Endodermal cell (in vitro differentiated cells): ENCODE results near the gene CDH2. TPM values are rescaled to one million over a fixed set of nuclear protein-coding genes. Genes with fewer than 3 reads are reported as not detected.

Source experiments
- DNase-seq: peaks from one replicate; pipeline ENCODE4 v3.0.0-alpha.2; 2017
- H3K27ac ChIP-seq: 2 replicates; pipeline ENCODE4 v1.5.1; 2013; ENCODE audit warnings: mild to moderate bottlenecking, low read depth, low read length, moderate library complexity
- H3K27me3 ChIP-seq: 2 replicates; pipeline ENCODE4 v1.6.1; 2013; ENCODE audit warnings: mild to moderate bottlenecking, low read length, moderate library complexity; ENCODE audit not compliant: insufficient read depth, control insufficient read depth, poor library complexity, severe bottlenecking
- H3K36me3 ChIP-seq: 2 replicates; pipeline ENCODE4 v1.7.0; 2013; ENCODE audit warnings: mild to moderate bottlenecking, low read length, moderate library complexity; ENCODE audit not compliant: control insufficient read depth, insufficient read depth
- H3K4me1 ChIP-seq: one replicate; pipeline ENCODE4 v1.7.0; 2013; ENCODE audit warnings: low read length; ENCODE audit not compliant: control insufficient read depth, insufficient read depth
- H3K4me3 ChIP-seq: 2 replicates; pipeline ENCODE4 v1.5.1; 2013; ENCODE audit warnings: mild to moderate bottlenecking, low read length, moderate library complexity
- H3K9ac ChIP-seq: 2 replicates; pipeline ENCODE4 v1.6.1; 2013; ENCODE audit warnings: mild to moderate bottlenecking, low read length, moderate library complexity; ENCODE audit not compliant: poor library complexity, severe bottlenecking; ENCODE audit errors: extremely low read depth
- H3K9me3 ChIP-seq: 2 replicates; pipeline ENCODE4 v1.6.1; 2013; ENCODE audit warnings: mild to moderate bottlenecking, low read length, moderate library complexity; ENCODE audit not compliant: control insufficient read depth
- H3K27ac Mint-ChIP-seq: 2 replicates; pipeline ENCODE4 v1.8.0; 2020; ENCODE audit warnings: mixed read lengths
- H3K27me3 Mint-ChIP-seq: 2 replicates; pipeline ENCODE4 v1.8.0; 2021; ENCODE audit warnings: mild to moderate bottlenecking, mixed read lengths; ENCODE audit not compliant: insufficient read depth
- H3K36me3 Mint-ChIP-seq: 2 replicates; pipeline ENCODE4 v1.8.0; 2020; ENCODE audit warnings: low read depth, mixed read lengths
- H3K4me1 Mint-ChIP-seq: 2 replicates; pipeline ENCODE4 v1.8.0; 2020; ENCODE audit warnings: mixed read lengths
- H3K4me3 Mint-ChIP-seq: 2 replicates; pipeline ENCODE4 v1.8.0; 2020; ENCODE audit warnings: mild to moderate bottlenecking, moderate library complexity, mixed read lengths
- H3K9me3 Mint-ChIP-seq: 2 replicates; pipeline ENCODE4 v1.8.0; 2020; ENCODE audit warnings: mild to moderate bottlenecking, mixed read lengths
- CTCF ChIP-seq: fragments of 200-600 bp; sonication (generic); conservative IDR thresholded peaks from 2 replicates; pipeline ENCODE4 v1.5.0; 2021; ENCODE audit warnings: antibody characterized with exemption, mild to moderate bottlenecking
- WGBS, 2 experiments: methylation state at CpG; one replicate each; pipeline versions ENCODE4 v1.1.5 to v1.1.7; 2013; ENCODE audit warnings: missing lambda C conversion rate in 2 of 2, mixed read lengths in 1 of 2; ENCODE audit not compliant: insufficient coverage in 1 of 2, insufficient read length in 1 of 2; 5-methylcytosine and 5-hydroxymethylcytosine counted together
- total RNA-seq, 2 donors: library from RNA; stranded (reverse); fragmentation: NEBNext Ultra II Directional in 1 of 2; extraction: Animal tissue kit (Norgen Biotek cat#: 25700) in 1 of 2; gene quantifications; 2 replicates in 1 of 2; 3 replicates in 1 of 2; pipeline ENCODE4 v1.2.1, GENCODE V29; 2021

CDH2 gene
- total RNA-seq, 2 donors from 2014 or later, result 486 to 572 TPM

- H3K9ac ChIP-seq, result no peak overlapping the region
- peaks cover 54% of the 10 kb centered on the region for H3K36me3 ChIP-seq
- peaks cover 52% of the 10 kb centered on the region for H3K4me1 ChIP-seq
- no peaks in the 10 kb centered on the region for H3K9me3 ChIP-seq
- DNase-seq, result no peak
- H3K27ac Mint-ChIP-seq, result peak overlapping the region; percentile 56
- no peak overlapping the region for H3K4me3 Mint-ChIP-seq
- H3K27ac ChIP-seq, result peak overlapping the region; percentile 82
- no peaks in the 10 kb centered on the region for H3K9me3 Mint-ChIP-seq
- peaks cover 78% of the 10 kb centered on the region for H3K4me1 Mint-ChIP-seq
- H3K36me3 Mint-ChIP-seq, result peaks cover 10% of the 10 kb centered on the region
- no peaks in the 10 kb centered on the region for H3K27me3 ChIP-seq
- no peak for TF ChIP-seq CTCF
- H3K27me3 Mint-ChIP-seq, result no peaks in the 10 kb centered on the region
- WGBS, 2 experiments, result 41 to 71% methylated on average over 9 of the region's 9 CpGs
- H3K4me3 ChIP-seq, result no peak overlapping the region
Observed at GRCh38 chr18:28086670-28087552, 90.0 kb downstream of the CDH2 start.

GRCh38 chr18:28081516-28081915 lies 95.4 kb downstream of the CDH2 start:
- Histone ChIP-seq H3K36me3 (peaks cover 43% of the 10 kb centered on the region), H3K9ac (peak overlapping the region; percentile 2), H3K9me3 (no peaks in the 10 kb centered on the region), H3K4me3 (peak overlapping the region; percentile 53), H3K27me3 (no peaks in the 10 kb centered on the region), H3K27ac (no peak overlapping the region), H3K4me1 (peaks cover 39% of the 10 kb centered on the region)
- H3K27ac Mint-ChIP-seq, result peak overlapping the region; percentile 38
- DNase-seq, result no peak
- peaks cover 17% of the 10 kb centered on the region for H3K36me3 Mint-ChIP-seq
- H3K27me3 Mint-ChIP-seq, result no peaks in the 10 kb centered on the region
- H3K4me3 Mint-ChIP-seq, result no peak overlapping the region
- peaks cover 80% of the 10 kb centered on the region for H3K4me1 Mint-ChIP-seq
- TF ChIP-seq CTCF, result no peak
- no peaks in the 10 kb centered on the region for H3K9me3 Mint-ChIP-seq
- WGBS, 2 experiments, result 91% methylated on average over 2 of the region's 2 CpGs; no CpG with 5 or more reads in 1 of the 2 experiments

GRCh38 chr18:28080876-28081300 lies 96.0 kb downstream of the CDH2 start:
- H3K4me3 ChIP-seq, result peak overlapping the region; percentile 53
- Mint-ChIP-seq H3K4me3 (peak overlapping the region; percentile 32), H3K9me3 (no peaks in the 10 kb centered on the region), H3K27ac (peak overlapping the region; percentile 89), H3K27me3 (no peaks in the 10 kb centered on the region), H3K36me3 (peaks cover 17% of the 10 kb centered on the region), H3K4me1 (peaks cover 78% of the 10 kb centered on the region)
- peak overlapping the region; percentile 2 for H3K9ac ChIP-seq
- no peak overlapping the region for H3K27ac ChIP-seq
- H3K27me3 ChIP-seq, result no peaks in the 10 kb centered on the region
- peaks cover 34% of the 10 kb centered on the region for H3K4me1 ChIP-seq
- peaks cover 37% of the 10 kb centered on the region for H3K36me3 ChIP-seq
- DNase-seq, result no peak
- no peaks in the 10 kb centered on the region for H3K9me3 ChIP-seq
- WGBS, 2 experiments, result 72 to 78% methylated on average over 1 of the region's 1 CpG
- no peak for TF ChIP-seq CTCF
